GM19324 (cell line): ENCODE results near the gene CSNK1D.
"Not testable (repeated sequence)": the region's sequence is repeated elsewhere in the genome, so short reads cannot be mapped to it uniquely, and the experiment has no call there.

ENCODE experiments used
- ATAC-seq: cut with Tn5 transposase; IDR thresholded peaks from one replicate; pipeline ENCODE4 v1.9.1; 2021; ENCODE audit warnings: mild to moderate bottlenecking, moderate library complexity; ENCODE audit not compliant: unreplicated experiment, low FRiP score

The CSNK1D gene

DNA sequence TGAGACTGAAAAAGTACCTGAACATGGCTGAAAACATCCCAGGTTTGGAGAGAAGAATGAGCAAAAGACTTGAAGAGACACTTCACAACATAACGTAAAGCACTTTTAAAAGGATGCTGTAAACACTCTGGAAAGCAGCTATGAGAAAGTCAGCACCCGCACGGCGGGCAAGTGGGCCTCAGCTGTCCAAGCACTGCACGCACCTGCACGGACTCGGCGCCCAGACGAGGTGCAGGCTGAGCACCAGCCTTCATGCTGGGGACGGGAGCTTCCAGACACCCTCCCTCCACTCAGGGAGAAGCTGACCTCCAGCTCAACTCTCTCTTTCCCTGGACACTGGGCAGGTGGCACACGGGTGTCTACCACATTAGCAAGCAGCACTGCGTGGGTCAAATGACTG is 74.0 kb downstream of the CSNK1D start:
- no peak for ATAC-seq

DNA sequence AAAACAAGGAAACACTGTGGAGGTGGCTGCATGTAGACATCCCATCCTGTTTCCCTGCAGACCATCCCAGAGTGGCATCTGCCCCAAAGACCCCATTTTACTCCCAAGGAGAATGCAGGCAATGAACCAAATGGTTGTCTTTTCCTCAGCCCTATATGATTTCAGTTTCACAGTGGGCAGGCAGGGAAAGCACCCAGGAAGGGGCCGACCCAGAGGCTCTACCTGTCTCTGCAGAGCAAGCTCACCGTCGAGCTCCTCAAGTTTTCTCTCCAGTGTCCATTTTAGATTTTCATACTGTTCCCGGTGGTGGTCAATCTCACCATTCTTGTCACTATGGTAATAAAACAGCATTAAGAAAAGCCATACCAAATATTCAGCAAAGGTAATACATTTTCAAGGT is 75.4 kb downstream of the CSNK1D start:
- no peak for ATAC-seq

DNA sequence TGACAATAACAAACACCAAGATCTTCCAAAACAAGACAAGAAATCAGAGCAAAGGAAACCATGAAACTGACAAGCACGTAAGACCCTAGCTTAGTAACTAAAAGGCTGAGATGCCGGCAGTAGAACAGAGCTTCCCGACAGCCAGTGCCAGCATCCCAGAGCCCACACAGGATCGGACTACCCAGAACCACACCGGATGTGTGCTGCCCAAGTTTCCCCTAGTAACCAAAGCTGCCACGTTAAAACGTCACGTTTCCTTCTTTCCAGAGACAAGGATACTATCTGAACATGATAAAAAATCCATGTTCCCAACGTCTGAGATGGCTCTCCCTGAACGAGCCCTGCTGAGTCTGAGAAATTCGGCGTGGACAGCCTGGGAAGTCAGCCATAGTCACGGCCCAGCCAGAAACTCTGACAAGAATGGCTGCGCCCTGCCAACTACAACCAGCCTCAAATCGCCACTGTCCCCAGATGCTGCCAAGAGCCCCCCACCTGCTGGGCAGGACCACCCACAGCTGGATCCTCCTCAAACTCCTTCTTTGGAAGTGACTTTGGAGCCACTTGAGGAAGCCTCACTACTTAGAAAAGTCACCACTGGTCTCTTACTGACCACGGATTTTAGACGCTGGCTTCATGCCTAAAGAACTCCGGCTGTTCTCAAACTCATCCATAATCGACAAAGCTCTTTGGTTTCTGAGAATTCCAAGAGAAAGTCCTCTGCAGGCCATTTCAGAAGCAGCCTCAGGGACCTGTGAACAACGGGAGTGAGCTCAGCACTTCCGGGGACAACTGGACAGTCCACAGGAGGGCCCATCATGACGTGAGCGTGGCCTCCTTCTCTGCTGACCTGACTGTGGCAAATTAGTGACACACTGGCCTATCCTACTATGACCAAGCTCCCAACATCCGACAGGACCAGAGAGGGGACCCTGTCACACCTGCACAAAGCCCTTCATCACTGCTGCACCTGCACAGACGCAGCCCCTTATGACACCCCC is 77.5 kb downstream of the CSNK1D start:
- no peak for ATAC-seq

DNA sequence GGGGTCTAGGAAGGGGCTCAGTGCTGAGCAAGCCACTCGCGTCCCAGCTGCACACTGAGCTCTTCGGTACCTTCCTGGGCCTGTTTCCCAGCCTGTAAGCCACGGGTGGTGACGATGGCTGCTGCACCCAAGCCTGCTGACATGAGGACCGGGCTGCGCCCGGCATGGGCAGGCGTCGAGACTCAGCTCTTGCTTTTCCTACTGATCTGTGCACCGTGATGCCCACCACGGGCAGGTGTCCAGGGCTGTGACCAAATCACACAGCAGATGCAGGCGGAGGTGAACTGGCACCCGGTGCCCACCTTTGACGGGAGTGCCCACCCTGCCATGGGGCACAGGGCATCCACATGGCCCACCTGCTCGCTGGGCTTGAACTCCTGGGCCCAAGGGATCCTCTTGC is 78.7 kb downstream of the CSNK1D start:
- no peak for ATAC-seq

DNA sequence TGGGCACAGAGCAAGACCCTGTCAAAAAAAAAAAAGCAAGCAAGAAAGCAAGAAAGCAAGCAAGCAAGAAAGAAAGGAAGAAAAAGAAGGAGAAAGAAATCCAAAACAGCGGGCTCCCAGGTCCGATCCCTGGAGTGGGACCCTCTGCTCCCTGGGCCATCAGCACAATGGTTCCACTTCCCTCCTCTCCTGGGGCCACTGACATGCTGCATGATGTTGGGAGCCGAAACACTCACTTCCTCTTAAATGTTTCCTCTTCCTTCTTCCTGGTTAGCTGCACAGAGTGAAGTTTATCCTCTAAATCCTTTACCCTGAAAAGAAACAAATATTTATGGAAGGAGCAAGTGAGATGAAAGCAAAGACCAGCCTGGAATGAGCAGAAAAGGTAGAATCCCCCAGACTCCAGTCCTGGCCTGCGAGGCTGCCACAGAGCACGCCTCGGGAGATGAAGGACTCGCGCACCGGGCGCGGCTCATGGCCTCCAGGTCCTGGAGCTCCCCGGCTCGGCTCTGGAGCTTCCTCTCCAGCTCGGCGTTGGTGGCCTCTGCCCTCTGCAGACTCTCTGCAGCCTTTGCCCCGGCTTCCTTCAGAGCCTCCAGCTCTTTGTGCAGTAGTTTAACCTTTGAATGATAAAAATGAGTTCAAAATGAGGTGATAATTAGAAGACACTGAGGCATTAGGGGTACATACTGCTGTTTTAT is 79.8 kb downstream of the CSNK1D start:
- no peak for ATAC-seq

DNA sequence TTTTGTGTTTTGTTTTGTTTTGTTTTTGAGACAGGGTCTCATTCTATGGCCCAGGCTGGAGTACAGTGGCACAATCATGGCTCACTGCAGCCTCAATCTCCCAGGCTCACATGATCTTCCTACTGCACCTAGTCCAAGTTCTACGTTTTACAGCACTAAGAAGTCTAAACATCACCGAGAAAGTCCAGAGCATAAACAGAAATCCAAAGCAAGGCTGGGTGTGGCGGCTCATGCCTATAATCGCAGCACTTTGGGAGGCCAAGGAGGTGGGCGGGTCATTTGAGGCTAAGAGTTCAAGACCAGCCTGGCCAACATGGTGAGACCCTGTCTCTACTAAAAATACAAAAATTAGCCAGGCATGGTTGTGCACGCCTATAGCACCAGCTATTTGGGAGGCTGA is 80.5 kb downstream of the CSNK1D start:
- ATAC-seq: not testable (repeated sequence)
